ENCODE measurements around the gene OR6V1.
"Not testable (repeated sequence)": the region's sequence is repeated elsewhere in the genome, so short reads cannot be mapped to it uniquely, and the experiment has no call there.

Gene OR6V1

DNA sequence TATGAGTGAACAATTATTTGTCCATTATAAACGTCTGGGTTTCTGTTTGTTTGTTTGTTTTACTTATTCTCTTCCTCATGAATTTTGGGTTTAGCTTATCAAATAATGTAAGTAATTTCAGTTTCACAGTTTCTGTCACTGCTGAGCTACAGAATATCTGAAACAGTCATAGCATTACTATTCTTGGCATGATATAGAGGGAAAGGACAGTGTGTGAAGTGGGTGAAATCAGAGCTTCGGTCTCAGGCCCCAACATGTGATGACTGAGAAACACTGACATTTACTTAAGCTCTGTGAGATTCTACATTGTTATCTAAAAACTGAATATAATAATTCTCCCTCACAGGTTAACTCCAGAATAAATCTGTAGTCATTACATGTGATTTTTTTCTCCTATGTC is 8.8 kb upstream of the OR6V1 start:
- no peak for DNase-seq

DNA sequence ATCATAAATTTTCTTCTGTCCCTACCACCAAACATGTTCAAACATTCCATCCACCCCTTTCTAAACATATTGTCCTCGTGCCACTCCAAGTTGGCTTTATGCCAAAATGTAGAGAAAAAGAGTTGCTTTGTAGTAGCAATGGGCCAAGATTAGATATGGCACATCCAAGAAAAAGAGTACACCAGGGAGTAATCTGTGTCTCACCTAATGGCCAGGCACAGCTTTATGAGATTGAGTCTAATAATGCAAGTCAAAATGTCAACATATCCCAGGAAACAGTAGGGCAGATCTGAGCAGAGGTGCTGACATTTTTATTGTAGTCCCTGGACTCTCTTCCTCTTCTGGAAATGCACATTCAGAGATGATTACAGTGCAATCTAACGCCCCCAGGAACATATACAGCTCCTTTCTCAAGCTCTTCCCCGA is 5.7 kb upstream of the OR6V1 start:
- no peak for DNase-seq

DNA sequence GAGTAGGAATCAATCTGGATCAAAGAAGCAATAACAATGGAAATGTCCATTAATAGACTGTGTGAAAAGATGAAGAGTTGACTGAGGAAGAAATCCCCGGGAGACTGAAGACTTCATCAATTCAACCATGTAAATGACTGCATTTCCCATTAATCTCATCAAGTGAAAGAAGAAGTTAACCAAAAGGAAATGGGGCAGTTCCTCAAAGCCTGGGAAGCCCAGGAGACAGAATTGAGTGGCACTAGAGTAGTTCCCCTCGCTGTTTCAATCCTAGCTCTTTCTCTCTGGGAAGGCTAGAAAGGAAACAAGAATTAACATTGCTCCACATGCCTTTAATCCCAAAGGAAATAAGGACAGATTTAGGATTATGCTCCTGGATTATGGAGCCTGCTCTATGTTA is 4.8 kb upstream of the OR6V1 start:
- DNase-seq: no peak

DNA sequence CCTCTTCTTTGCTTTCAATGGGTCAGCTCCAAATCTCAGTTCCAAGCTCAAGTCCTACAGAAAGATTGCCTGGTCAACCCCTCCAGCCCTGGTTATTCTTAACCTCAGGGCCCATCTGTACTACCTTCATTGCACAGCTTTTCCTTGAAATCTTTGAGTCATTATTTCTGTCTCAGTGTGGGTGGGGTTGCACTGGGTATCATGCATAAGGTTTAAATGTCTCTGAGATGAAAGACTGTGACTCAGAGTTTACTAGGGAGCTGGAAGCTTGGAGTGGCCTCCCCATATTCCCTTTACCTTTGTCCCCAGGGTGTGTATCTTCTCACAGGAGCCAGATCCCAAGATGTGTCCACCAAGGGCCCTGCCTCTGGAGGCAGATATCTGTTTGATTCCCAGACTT is 3.3 kb upstream of the OR6V1 start:
- no peak for DNase-seq

DNA sequence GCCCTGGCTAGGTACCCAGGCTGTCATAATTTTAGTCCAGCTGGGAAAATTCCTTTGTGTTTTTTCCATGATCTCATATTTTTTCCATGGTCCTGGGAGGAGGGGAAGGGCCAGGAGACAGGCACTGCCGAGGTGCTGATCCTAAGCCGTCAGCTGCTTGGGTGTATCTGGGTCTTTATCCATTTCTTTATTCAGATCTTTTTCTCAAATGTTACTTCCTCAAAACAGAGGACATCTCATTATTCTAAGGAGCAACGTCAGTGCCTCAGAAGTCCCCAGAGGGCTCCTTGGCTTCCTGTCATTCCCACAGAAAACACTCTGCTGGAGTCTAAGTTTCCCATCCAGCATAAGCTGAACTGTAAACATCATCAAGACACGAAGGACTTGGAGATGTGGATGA is 2.8 kb upstream of the OR6V1 start:
- peak; percentile 28 for DNase-seq

DNA sequence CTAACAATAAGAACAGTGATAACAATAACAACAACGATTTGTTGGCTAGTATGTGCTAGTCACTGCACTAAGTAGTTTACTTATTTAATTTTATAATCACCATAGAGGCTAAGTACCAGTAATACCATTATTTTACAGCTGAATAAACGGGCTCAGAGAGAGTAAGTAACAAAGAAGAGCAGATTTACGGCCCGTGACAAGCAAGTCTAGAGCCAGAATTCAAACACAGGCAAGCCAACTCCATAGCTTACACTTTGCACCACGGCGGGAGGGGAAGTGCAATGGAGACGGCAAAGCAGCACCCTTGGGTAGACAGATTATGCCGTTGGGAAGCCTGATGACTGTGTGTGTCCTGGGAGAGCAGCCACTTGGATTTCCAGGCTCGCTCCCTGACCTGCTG is 1.2 kb upstream of the OR6V1 start:
- DNase-seq: no peak

DNA sequence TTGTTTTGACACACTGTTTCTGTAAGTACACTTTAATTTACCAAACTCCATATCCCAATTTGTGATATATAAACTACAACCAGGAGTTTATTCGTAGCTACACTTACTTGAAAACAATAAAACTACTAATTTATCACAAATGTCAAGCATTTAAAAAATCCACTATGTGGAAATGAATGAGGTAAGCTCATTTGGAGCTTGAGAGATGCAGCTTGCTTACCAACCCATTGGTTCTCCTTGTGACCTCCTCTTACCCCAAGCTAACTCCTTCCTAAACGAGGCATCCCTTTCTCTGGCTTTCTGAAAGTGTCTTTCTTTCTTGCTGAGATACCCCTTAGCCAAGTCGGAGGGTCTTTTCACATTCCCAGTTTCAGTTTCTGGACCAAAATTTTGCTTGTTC is 2.5 kb downstream of the OR6V1 start:
- DNase-seq: no peak

DNA sequence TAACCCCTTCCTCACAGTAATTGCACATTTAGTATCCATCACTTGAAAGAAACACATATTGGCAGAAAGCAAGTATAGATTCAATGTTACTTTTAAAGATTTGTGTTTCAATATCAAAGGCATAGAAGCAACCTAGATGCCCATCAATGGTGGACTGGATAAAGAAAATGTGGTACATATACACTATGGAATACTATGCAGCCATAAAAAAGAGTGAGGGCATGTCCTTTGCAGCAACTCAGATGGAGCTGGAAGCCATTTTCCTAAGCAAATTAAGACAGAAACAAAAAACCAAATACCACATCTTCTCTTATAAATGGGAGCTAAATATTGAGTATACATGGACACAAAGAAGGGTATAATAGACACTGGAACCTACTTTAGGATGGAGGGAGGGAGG is 3.6 kb downstream of the OR6V1 start:
- DNase-seq: no peak

DNA sequence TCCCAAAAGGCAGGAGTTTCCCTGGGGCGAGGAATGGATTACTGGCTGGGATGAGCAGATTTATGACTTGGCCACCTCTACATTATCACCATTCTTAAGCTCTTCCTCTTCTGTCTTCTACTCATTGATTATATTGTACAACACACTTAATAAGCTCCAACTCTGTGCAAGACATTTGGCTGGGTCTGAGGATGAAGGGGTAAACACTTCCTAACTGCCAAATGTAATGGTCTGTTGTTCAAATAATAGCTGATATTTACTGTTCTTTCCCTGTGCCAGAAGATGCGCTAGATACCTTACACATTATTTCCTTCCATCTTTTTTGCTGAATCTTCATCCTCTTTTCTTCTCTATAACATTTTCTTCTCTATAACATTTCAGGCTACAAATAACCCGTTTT is 11.6 kb downstream of the OR6V1 start:
- DNase-seq: no peak

DNA sequence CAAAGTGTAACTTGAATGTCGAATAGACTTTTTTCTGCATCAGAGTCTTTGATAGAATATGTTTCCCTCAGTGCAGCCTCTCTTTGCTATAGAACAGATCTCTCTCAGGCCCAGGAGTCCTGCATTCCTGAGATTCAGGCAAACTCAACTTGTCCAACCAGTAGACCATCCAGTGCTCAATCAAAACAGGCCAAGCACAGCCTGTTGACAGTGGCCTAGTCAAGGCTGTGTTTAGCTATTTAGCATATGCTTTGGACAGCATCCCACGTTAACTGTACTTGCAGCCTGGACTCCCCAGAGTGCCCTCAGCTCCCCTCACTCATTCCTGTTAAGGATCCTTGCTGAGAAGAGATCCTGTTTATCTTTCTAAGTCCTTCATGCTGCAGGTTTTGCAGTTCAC is 16.3 kb downstream of the OR6V1 start:
- DNase-seq: no peak

DNA sequence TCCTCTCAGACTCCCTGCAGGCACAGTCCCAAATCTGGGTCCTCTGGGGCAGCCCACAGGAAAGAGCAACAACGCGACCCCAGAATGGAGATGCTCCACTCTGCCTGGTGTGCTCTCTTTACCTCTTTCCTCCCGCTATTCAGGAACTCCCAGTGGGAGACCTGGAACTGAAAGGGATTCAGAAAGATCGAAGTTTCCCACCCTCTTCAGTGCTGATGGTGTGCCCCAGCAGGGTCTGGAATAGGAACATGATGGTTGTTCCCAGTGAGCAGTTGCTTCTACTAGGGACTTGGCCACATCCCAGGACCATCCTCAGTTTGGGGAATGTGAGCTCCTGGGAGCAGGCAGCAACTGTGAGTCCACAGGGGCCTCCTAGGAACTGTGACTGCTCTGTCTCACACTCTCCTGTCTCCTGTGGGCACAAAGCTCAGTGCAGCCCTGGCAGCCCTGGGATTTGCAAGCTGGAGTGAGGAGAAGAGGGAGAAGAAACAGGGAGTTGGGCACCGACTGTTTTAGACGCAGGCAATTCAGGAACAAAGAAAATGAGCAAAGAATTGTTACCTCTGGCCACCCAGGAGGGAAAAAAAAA is 17.9 kb downstream of the OR6V1 start:
- no peak for DNase-seq

DNA sequence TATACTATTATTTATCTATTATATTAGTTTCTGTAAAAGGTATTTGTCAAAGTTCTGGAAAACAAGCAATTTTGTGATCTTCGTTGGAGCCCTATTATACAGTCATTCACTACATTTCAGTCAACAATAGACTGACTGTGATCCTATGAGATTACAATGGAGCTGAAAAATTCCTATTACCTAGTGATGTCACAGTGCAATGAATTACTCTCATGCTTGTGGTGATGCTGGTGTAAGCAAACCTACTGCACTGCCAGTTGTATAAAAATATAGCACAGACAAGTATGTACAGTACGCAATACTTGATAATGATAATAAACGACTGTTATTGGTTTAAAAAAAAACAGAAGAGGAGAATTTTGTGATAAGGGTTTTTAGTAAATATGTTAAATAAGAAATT is 21.4 kb downstream of the OR6V1 start:
- DNase-seq: no peak

DNA sequence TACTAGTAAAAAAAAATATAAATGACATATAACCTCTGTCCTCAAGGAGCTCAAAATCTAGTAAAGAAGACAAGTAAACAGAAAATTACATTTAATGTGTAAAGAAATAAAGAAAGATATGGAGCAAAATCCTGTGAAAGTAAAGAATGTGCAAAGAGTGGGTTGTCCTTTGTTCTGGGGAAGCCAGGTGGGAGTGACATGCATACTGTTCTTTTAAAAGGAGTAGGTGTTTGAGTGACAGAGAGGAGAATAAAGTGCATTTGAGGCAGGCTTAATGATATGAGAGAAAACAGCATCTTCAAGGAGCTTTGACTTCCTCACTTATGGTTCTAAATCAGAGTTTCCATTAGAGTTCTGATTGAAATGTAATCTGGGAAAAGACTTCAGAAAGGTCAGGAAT is 22.0 kb downstream of the OR6V1 start:
- no peak for DNase-seq

DNA sequence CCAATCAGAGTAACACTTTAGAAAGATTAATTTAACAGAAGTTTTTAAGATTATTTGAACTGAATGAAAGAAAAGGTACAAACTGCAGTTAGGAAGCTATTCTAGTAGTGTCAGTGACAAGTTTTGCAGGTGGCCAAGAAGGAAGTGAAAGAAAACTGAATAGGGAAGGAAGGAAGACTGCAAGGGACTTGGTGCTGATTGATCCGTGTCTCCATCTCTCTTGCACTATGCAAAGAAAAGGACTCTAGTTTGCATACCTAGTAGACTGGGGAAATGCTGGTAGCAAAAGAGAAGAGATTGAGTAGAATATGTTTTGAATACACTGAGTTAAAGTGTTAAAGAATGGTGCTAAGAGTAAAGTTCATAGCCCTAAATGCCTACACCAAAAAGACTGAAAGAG is 33.0 kb downstream of the OR6V1 start:
- no peak for DNase-seq

DNA sequence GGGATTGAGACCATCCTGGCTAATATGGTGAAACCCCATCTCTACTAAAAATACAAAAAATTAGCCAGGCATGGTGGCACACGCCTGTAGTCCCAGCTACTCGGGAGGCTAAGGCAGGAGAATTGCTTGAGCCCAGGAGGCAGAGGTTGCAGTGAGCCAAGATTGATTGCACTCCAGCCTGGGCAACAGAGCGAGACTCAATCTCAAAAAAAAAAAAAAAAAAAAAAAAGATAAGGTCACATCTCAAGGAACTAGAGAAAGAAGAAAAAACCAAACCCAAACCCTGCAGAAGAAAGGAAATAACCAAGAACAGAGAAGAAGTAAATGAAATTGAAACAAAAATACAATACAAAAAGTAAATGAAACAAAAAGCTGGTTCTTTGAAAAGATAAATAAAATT is 33.5 kb downstream of the OR6V1 start:
- not testable (repeated sequence) for DNase-seq

DNA sequence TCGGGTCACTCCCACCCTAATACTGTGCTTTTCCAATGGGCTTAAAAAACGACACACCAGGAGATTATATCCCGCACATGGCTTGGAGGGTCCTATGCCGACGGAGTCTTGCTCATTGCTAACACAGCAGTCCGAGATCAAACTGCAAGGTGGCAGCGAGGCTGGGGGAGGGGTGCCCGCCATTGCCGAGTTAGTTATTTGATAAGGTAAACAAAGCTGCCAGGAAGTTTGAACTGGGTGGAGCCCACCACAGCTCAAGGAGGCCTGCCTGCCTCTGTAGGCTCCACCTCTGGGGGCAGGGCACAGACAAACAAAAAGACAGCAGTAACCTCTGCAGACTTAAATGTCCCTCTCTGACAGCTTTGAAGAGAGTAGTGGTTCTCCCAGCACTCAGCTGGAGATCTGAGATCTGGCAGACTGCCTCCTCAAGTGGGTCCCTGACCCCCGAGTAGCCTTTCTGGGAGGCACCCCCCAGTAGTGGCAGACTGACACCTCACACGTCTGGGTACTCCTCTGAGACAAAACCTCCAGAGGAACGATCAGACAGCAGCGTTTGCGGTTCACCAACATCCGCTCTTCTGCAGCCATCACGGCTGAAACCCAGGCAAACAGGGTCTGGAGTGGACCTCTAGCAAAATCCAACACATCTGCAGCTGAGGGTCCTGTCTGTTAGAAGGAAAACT is 36.5 kb downstream of the OR6V1 start:
- DNase-seq: not testable (repeated sequence)

DNA sequence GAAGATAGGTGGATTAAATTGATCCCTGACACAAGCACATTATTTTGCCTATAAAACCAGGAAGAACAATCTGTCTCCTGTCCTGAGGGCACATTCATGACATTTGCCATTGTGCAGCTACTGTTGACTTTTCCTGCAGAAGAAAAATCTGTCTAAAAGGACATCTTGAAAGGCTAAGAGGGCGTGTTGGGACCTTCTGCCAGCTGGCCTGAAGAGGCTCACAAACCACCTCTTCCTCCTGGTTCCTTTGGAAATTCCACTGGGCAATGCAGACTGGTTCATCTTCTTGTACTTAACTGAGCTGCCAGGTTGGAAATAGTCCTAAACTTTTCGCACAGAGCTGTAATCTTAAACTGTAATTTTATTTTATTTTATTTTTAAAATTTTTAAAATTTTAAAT is 44.0 kb downstream of the OR6V1 start:
- DNase-seq: no peak

DNA sequence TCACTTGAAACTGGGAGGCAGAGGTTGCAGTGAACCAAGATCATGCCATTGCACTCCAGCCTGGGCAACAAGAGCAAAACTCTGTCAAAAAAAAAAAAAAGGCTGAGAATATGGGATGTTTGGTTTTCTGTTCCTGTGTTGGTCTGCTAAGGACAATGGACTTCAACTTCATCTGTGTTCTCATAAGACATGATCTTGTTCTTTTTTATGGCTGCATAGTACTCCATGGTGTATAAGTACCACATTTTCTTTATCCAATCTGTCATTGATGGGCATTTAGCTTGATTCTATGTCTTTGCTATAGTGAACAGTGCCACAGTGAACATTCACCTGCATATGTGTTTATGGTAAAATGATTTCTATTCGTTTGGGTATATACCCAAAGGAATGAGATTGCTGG is 47.4 kb downstream of the OR6V1 start:
- DNase-seq: not testable (repeated sequence)

All from femur (tissue), 1 donor.